Measurements from ENCODE around the gene MAN1B1. TPM values are rescaled to one million over a fixed set of nuclear protein-coding genes. Genes with fewer than 3 reads are reported as not detected.
A peak's percentile ranks its signal among the peaks of the same experiment; 100 is the strongest.

The MAN1B1 gene
- total RNA-seq, 1 experiment from 2014 or later: 51.8 TPM

GRCh38 chr9:137078701-137079400 is 7.9 kb upstream of the MAN1B1 start:
- H3K27ac ChIP-seq: no peak overlapping the region
- H3K4me3 ChIP-seq: no peak overlapping the region
- peaks cover 35% of the 10 kb centered on the region for H3K4me1 ChIP-seq (replicated peaks)
- DNase-seq (ENCODE audit: low read depth in 1 of 2, low spot score in 2 of 2): no peak
- H3K36me3 ChIP-seq: peaks cover 22% of the 10 kb centered on the region
- H3K9me3 ChIP-seq (replicated peaks): no peaks in the 10 kb centered on the region
- no peaks in the 10 kb centered on the region for H3K27me3 ChIP-seq (replicated peaks)

- H3K27ac ChIP-seq: no peak overlapping the region
- no peak overlapping the region for H3K4me3 ChIP-seq
- no peaks in the 10 kb centered on the region for H3K27me3 ChIP-seq (replicated peaks)
- peaks cover 22% of the 10 kb centered on the region for H3K36me3 ChIP-seq
- peaks cover 41% of the 10 kb centered on the region for H3K4me1 ChIP-seq (replicated peaks)
- H3K9me3 ChIP-seq (replicated peaks): no peaks in the 10 kb centered on the region
- DNase-seq (ENCODE audit: low read depth in 1 of 2, low spot score in 2 of 2): no peak
These were observed 7.4 kb upstream of the MAN1B1 start for GRCh38 chr9:137079401-137079787.

- no peak overlapping the region for H3K27ac ChIP-seq
- H3K36me3 ChIP-seq: peaks cover 22% of the 10 kb centered on the region
- H3K27me3 ChIP-seq (replicated peaks): no peaks in the 10 kb centered on the region
- peaks cover 39% of the 10 kb centered on the region for H3K4me1 ChIP-seq (replicated peaks)
- no peak overlapping the region for H3K4me3 ChIP-seq
- no peak for DNase-seq (ENCODE audit: low read depth in 1 of 2, low spot score in 2 of 2)
- H3K9me3 ChIP-seq (replicated peaks): no peaks in the 10 kb centered on the region
These were observed 6.3 kb upstream of the MAN1B1 start for GRCh38 chr9:137080260-137081122.

- Histone ChIP-seq H3K9me3 (replicated peaks) (no peaks in the 10 kb centered on the region), H3K27ac (no peak overlapping the region), H3K4me3 (no peak overlapping the region), H3K27me3 (replicated peaks) (no peaks in the 10 kb centered on the region), H3K4me1 (replicated peaks) (peaks cover 49% of the 10 kb centered on the region), H3K36me3 (peaks cover 22% of the 10 kb centered on the region)
- DNase-seq (ENCODE audit: low read depth in 1 of 2, low spot score in 2 of 2): no peak
These were observed 4.4 kb upstream of the MAN1B1 start for GRCh38 chr9:137082222-137082924.

- Histone ChIP-seq H3K4me3 (no peak overlapping the region), H3K27ac (peak overlapping the region; percentile 32), H3K4me1 (replicated peaks) (peaks cover 48% of the 10 kb centered on the region), H3K27me3 (replicated peaks) (no peaks in the 10 kb centered on the region), H3K9me3 (replicated peaks) (no peaks in the 10 kb centered on the region), H3K36me3 (peaks cover 22% of the 10 kb centered on the region)
- DNase-seq (ENCODE audit: low read depth in 1 of 2, low spot score in 2 of 2): no peak
These were observed 3.9 kb upstream of the MAN1B1 start for GRCh38 chr9:137082925-137083290.

DNA sequence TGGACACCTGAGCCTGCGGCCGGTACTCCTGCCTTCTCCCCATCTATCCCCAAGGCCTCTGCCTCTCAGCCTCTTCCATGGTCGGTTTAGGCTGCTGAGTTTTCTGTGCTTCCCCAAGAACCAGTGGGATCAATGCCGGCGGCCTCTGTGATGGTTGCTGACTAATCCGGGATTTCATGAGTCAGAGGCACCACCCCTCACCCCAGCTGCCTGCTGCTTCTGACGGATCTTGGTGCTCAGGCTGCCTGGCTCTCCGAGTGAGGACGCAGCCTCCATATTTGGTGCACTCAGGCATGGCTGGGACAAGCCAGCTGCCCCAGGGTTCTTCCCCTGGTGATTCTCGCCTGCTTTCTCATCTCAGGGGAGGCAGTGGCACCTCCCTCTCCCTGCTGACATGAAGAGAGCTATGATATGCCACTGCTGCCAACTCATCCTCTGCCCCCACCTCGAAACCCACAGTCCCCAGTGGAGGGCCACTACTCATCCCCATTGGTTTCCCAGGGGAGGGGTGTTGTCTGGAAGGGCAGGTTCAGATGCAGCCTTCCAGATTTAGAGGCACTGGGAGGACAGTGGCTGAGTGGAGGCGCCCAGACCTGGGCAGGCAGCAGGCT is 3.3 kb upstream of the MAN1B1 start:
- peaks cover 19% of the 10 kb centered on the region for H3K36me3 ChIP-seq
- no peak overlapping the region for H3K4me3 ChIP-seq
- peak; percentile 79 to 91 for DNase-seq (ENCODE audit: low read depth in 1 of 2, low spot score in 2 of 2)
- peak overlapping the region; percentile 32 for H3K27ac ChIP-seq
- peaks cover 42% of the 10 kb centered on the region for H3K4me1 ChIP-seq (replicated peaks)
- no peaks in the 10 kb centered on the region for H3K9me3 ChIP-seq (replicated peaks)
- H3K27me3 ChIP-seq (replicated peaks): no peaks in the 10 kb centered on the region

DNA sequence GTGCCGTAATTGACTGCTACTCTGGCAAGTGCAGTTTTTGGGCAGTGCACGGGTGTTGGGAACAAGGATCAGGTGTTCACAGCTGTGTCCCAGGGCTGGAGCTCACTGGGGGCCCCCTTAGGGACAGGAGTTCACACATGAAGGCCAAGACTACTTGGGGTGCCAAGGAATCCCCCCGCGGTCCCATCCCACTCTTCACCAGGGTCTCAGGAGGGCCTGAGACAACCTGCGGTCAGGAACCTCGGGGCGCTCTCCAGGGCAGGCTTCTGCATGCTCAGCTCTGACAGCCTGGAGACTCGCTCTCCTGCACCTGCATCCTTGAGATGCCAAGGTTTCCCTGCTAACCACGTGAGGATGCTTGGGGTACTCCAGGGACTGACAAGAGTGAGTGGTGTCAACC is 2.3 kb upstream of the MAN1B1 start:
- Histone ChIP-seq H3K9me3 (replicated peaks) (no peaks in the 10 kb centered on the region), H3K36me3 (peaks cover 18% of the 10 kb centered on the region), H3K27ac (no peak overlapping the region), H3K4me1 (replicated peaks) (peaks cover 42% of the 10 kb centered on the region), H3K27me3 (replicated peaks) (no peaks in the 10 kb centered on the region), H3K4me3 (no peak overlapping the region)
- DNase-seq (ENCODE audit: low read depth in 1 of 2, low spot score in 2 of 2): no peak

DNA sequence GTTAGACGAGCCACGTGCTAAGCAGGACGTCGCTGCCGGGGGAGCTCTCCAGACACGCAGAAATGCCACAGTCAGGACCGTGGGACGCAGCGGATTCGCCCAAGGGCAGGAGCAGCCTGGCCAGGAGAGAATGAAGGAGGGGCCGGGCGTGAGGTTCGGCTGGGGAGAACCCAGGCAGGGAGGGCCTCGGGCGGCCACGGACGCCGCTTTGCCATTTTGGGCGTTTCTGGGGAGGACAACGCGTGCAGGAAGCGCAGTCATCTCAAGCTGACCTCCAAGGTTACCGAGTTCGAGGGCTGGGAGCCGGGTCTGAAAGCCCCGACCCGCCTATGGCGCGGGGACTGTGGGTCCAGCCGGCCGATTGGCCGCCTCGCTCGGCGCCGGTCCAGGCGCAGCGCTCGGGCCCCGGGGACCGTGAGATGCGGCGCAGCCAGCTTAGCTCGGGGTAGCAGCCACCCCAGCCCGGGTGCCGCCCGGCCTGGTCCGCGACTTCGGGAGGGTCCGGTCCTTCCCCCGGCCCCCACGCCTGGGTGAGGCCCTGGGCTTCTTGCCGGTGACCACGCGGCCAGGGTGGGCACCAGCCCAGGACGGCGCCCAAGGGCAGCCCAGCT is 760 bp upstream of the MAN1B1 start:
- Histone ChIP-seq H3K27ac (peak overlapping the region; percentile 78), H3K9me3 (replicated peaks) (no peaks in the 10 kb centered on the region), H3K4me3 (peak overlapping the region; percentile 70), H3K4me1 (replicated peaks) (peaks cover 42% of the 10 kb centered on the region), H3K36me3 (peaks cover 14% of the 10 kb centered on the region), H3K27me3 (replicated peaks) (no peaks in the 10 kb centered on the region)
- DNase-seq (ENCODE audit: low read depth in 1 of 2, low spot score in 2 of 2): no peak

- Histone ChIP-seq H3K36me3 (peaks cover 7% of the 10 kb centered on the region), H3K4me3 (peak overlapping the region; percentile 70), H3K4me1 (replicated peaks) (peaks cover 42% of the 10 kb centered on the region), H3K27me3 (replicated peaks) (no peaks in the 10 kb centered on the region), H3K9me3 (replicated peaks) (no peaks in the 10 kb centered on the region), H3K27ac (peak overlapping the region; percentile 39)
- no peak for DNase-seq (ENCODE audit: low read depth in 1 of 2, low spot score in 2 of 2)
These were observed 682 bp downstream of the MAN1B1 start for GRCh38 chr9:137087409-137087925.

GRCh38 chr9:137088121-137088520 is 1.3 kb downstream of the MAN1B1 start:
- no peak overlapping the region for H3K4me3 ChIP-seq
- H3K27me3 ChIP-seq (replicated peaks): no peaks in the 10 kb centered on the region

DNA sequence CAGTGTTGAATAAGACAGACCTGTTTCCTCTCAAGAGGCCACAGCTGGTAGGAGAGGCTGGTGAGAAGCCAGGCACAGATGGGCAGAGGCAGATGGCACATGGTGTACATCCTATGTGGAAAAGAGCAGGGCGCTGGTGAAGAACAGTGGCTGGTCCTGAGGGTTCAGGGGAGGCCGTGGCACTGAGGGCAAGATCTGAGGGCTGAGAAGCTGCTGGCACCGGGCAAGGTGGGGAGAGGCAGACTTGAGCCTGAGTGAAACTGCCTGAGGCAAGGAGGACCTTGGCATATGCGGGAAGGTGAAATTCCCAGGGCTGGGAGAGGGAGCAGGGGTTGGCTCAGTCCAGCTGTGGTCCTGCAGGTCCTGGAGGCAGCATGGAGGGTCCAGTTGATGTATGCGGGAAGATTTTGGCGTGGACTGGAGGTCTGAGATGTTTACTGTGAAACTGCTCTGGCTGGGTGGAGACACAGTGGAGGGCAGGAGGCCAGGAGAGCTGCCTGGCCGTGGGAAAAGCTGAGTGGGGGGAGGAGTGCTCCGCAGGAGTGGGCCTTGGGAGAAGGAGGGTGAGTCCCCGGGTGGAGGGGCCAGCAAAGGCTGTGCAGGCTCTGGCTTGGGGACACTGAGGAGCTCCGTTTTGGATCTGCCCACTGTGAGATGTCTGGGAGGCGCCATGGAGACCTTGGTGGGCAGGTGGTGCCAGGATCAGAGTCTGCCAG is 2.6 kb downstream of the MAN1B1 start:
- peaks cover 23% of the 10 kb centered on the region for H3K4me1 ChIP-seq (replicated peaks)
- no peak overlapping the region for H3K4me3 ChIP-seq
- H3K27me3 ChIP-seq (replicated peaks): no peaks in the 10 kb centered on the region
- H3K9me3 ChIP-seq (replicated peaks): no peaks in the 10 kb centered on the region
- no peak overlapping the region for H3K27ac ChIP-seq
- DNase-seq (ENCODE audit: low read depth in 1 of 2, low spot score in 2 of 2): no peak
- H3K36me3 ChIP-seq: no peaks in the 10 kb centered on the region

More at GRCh38 chr9:137088121-137088520, 1.3 kb downstream of the MAN1B1 start:
- Histone ChIP-seq H3K27ac (no peak overlapping the region), H3K9me3 (replicated peaks) (no peaks in the 10 kb centered on the region), H3K36me3 (peaks cover under 1% of the 10 kb centered on the region), H3K4me1 (replicated peaks) (peaks cover 35% of the 10 kb centered on the region)
- DNase-seq (ENCODE audit: low read depth in 1 of 2, low spot score in 2 of 2): no peak

- DNase-seq (ENCODE audit: low read depth in 1 of 2, low spot score in 2 of 2): no peak
- no peaks in the 10 kb centered on the region for H3K27me3 ChIP-seq (replicated peaks)
These were observed 9.1 kb downstream of the MAN1B1 start for GRCh38 chr9:137095664-137096517.

More at GRCh38 chr9:137095664-137096517, 9.1 kb downstream of the MAN1B1 start:
- H3K4me1 ChIP-seq (replicated peaks): no peaks in the 10 kb centered on the region
- H3K4me3 ChIP-seq: no peak overlapping the region
- H3K9me3 ChIP-seq (replicated peaks): no peaks in the 10 kb centered on the region
- peaks cover 18% of the 10 kb centered on the region for H3K36me3 ChIP-seq
- no peak overlapping the region for H3K27ac ChIP-seq
